ENCODE data around the gene PRC1.

- no peak for TF ChIP-seq CTCF (IDR thresholded peaks at IDR 0.05; ENCODE audit: low read depth, low read length, poor library complexity, severe bottlenecking)
- TF ChIP-seq EZH2phosphoT487 (IDR thresholded peaks at IDR 0.05; ENCODE audit: borderline replicate concordance, low read length): no peak
Observed at GRCh38 chr15:90955624-90956273, 38.6 kb downstream of the PRC1 start.
